Transverse colon (tissue), 4 donors: ENCODE measurements around the gene KCNQ4. TPM values are rescaled to one million over a fixed set of nuclear protein-coding genes. Genes with fewer than 3 reads are reported as not detected.

Experiments used
- DNase-seq: peaks from one replicate; pipeline ENCODE4 v3.0.0-alpha.2; 2019
- H3K27ac ChIP-seq, 4 donors: fragments of 200-600 bp; sonication (generic); 2 replicates each; pipeline ENCODE4 v1.5.1; 2016 to 2018; ENCODE audit warnings: inconsistent platforms in 4 of 4
- H3K27me3 ChIP-seq: fragments of 200-600 bp; sonication (generic); 2 replicates; pipeline ENCODE4 v1.5.1; 2017; ENCODE audit warnings: inconsistent platforms
- H3K36me3 ChIP-seq, 4 donors: fragments of 200-600 bp; sonication (generic); 2 replicates each; pipeline ENCODE4 v1.5.1; 2017 to 2019; ENCODE audit warnings: inconsistent platforms in 4 of 4
- H3K4me1 ChIP-seq, 4 donors: fragments of 200-600 bp; sonication (generic); 2 replicates each; pipeline ENCODE4 v1.5.1; 2017 to 2020; ENCODE audit warnings: inconsistent platforms in 4 of 4
- H3K4me3 ChIP-seq, 4 donors: fragments of 200-600 bp; sonication (generic); 1 replicate in 1 of 4; 2 replicates in 3 of 4; pipeline versions ENCODE4 v1.5.1 to v1.6.1; 2017 to 2019; ENCODE audit warnings: inconsistent platforms in 4 of 4
- H3K9me3 ChIP-seq, 2 donors: fragments of 200-600 bp; sonication (generic); 2 replicates each; pipeline ENCODE4 v1.5.1; 2017 to 2019; ENCODE audit warnings: inconsistent platforms in 2 of 2
- CTCF ChIP-seq, 5 experiments: fragments of 200-600 bp in 3 of 5; fragments of 450-650 bp in 2 of 5; sonication (generic) in 3 of 5; IDR thresholded peaks; 1 replicate in 2 of 5; 2 replicates in 3 of 5; pipeline ENCODE4 v1.5.1; 2016 to 2017; ENCODE audit warnings: antibody characterized with exemption in 5 of 5, inconsistent platforms in 3 of 5, mild to moderate bottlenecking in 2 of 5, moderate library complexity in 1 of 5
- EP300 ChIP-seq: sonication (generic); formaldehyde crosslinking; IDR thresholded peaks from one replicate; pipeline ENCODE4 v1.6.1; 2017; ENCODE audit warnings: antibody characterized with exemption, low read depth
- POLR2A ChIP-seq: fragments of 450-650 bp; IDR thresholded peaks from one replicate; pipeline ENCODE4 v1.6.1; 2016; ENCODE audit warnings: antibody characterized with exemption, mild to moderate bottlenecking, moderate library complexity
- POLR2AphosphoS5 ChIP-seq, 3 donors: sonication (generic); formaldehyde crosslinking; IDR thresholded peaks; one replicate each; pipeline ENCODE4 v1.6.1; 2016; ENCODE audit warnings: antibody characterized with exemption in 3 of 3
- WGBS, 2 donors: methylation state at CpG; one replicate each; pipeline ENCODE4 v1.1.5; 2018; ENCODE audit warnings: low coverage in 1 of 2; 5-methylcytosine and 5-hydroxymethylcytosine counted together
- in situ Hi-C, 4 donors: fragments of 200-750 bp; cut with MboI; loops; one replicate each; pipeline versions ENCODE4 v1.15.0 to v1.15.1; 2017; ENCODE audit warnings: low sequenced_read_pairs in 3 of 4, low pct_ligation_motif_present in 1 of 4, low pct_unique_long_range_greater_than_20kb in 1 of 4
- intact Hi-C: fragments of 100-400 bp; cut with DNase I; formaldehyde crosslinking; loops from one replicate; pipeline ENCODE4 v1.15.1; 2023; ENCODE audit warnings: low total_unique reads
- total RNA-seq, 4 donors: library from RNA; depleted of rRNA; stranded (reverse); fragments of >200 nt; gene quantifications; one replicate each; pipeline ENCODE4 v1.1.0, GENCODE V29; 2016

KCNQ4 gene
- total RNA-seq, 4 donors from 2014 or later: 3.1 to 33.7 (median 3.6) TPM

DNA sequence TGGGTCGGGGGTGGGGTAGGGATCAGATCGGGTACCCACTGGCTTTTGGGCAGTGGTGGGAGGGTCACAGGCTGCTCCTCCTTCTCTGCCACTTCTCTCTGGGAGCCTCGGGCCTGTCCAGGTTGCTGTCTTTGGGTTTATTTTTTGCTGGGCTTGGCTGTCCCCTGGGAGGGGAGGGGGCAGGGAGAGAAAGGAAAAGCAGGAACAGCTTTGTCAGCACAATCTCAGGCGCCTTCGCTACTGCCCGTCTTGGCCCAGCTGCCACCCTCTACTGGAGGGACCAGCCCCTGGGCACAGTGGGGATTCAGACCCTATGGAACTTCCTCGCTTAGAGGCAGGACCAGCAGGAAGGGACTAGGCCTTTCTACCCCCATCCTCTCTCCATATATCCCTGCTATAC is 8.4 kb downstream of the KCNQ4 start:
- TF ChIP-seq EP300: no peak
- no peak for TF ChIP-seq CTCF (IDR thresholded peaks at IDR 0.05)
- no peak for TF ChIP-seq POLR2AphosphoS5 (IDR thresholded peaks at IDR 0.05)
- no peak for TF ChIP-seq POLR2A
- intact Hi-C loops (no loop called here), in situ Hi-C loops (no loop called here)
- H3K4me1 ChIP-seq: peaks cover 5 to 10% (median 9%) of the 10 kb centered on the region in 4 donors
- no peaks in the 10 kb centered on the region for H3K36me3 ChIP-seq
- H3K9me3 ChIP-seq: no peaks in the 10 kb centered on the region
- H3K4me3 ChIP-seq: no peak overlapping the region
- DNase-seq: no peak
- H3K27me3 ChIP-seq: no peaks in the 10 kb centered on the region
- peak overlapping the region in 1 of 4 donors; percentile 5 for H3K27ac ChIP-seq
- WGBS, 2 donors: 70% methylated on average over 7 of the region's 7 CpGs; no CpG with 5 or more reads in 1 of the 2 donors

- no peaks in the 10 kb centered on the region for H3K27me3 ChIP-seq
- 84 to 100% methylated on average over 2 to 3 of the region's 3 CpGs for WGBS, 2 donors
- no peak overlapping the region for H3K4me3 ChIP-seq
- H3K9me3 ChIP-seq: no peaks in the 10 kb centered on the region
- no peak for DNase-seq
- in situ Hi-C loops (no loop called here), intact Hi-C loops (no loop called here)
- H3K36me3 ChIP-seq: no peaks in the 10 kb centered on the region
- TF ChIP-seq POLR2AphosphoS5 (IDR thresholded peaks at IDR 0.05) (no peak), CTCF (IDR thresholded peaks at IDR 0.05) (no peak), POLR2A (no peak), EP300 (no peak)
- peaks cover 5 to 24% (median 19%) of the 10 kb centered on the region in 4 donors for H3K4me1 ChIP-seq
- no peak overlapping the region for H3K27ac ChIP-seq
These were observed 10.0 kb downstream of the KCNQ4 start for GRCh38 chr1:40793617-40794016.

DNA sequence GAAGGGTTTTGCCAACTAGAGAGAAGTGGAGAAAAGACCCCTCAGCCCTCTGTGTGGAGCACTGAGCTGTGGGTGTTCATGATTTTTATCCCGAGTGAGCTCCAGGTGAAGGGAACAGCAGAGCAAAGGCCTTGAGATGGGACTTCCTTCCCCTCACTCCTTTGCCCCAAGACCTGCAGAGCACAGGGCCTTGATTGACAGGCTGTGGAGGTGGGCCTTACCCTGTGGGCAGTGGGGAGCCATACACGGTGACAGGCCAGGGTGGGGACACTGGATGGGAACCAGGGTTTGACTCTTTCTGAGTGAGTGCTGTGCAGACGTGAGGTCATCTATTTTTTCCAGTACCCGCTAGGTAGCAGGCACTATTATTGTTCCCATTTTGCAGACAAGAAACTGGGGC is 10.5 kb downstream of the KCNQ4 start:
- WGBS, 2 donors: 81 to 86% methylated on average over 1 to 4 of the region's 4 CpGs
- Histone ChIP-seq H3K4me3 (no peak overlapping the region), H3K9me3 (no peaks in the 10 kb centered on the region), H3K4me1 (peaks cover 9 to 28% (median 23%) of the 10 kb centered on the region in 4 donors), H3K27me3 (no peaks in the 10 kb centered on the region), H3K27ac (peak overlapping the region in 1 of 4 donors; percentile 82), H3K36me3 (no peaks in the 10 kb centered on the region)
- DNase-seq: no peak
- TF ChIP-seq EP300 (no peak), CTCF (IDR thresholded peaks at IDR 0.05) (no peak), POLR2AphosphoS5 (IDR thresholded peaks at IDR 0.05) (no peak), POLR2A (no peak)
- in situ Hi-C loops (no loop called here), intact Hi-C loops (no loop called here)

GRCh38 chr1:40794974-40795715 is 11.6 kb downstream of the KCNQ4 start:
- Histone ChIP-seq H3K4me3 (no peak overlapping the region), H3K27ac (peak overlapping the region; percentile 61 to 82 (median 71)), H3K9me3 (no peaks in the 10 kb centered on the region), H3K36me3 (no peaks in the 10 kb centered on the region), H3K4me1 (peaks cover 15 to 38% (median 30%) of the 10 kb centered on the region in 4 donors), H3K27me3 (no peaks in the 10 kb centered on the region)
- TF ChIP-seq POLR2A (no peak), POLR2AphosphoS5 (IDR thresholded peaks at IDR 0.05) (no peak), EP300 (no peak), CTCF (IDR thresholded peaks at IDR 0.05) (no peak)
- in situ Hi-C loops (no loop called here), intact Hi-C loops (no loop called here)
- 69 to 95% methylated on average over 3 to 10 of the region's 10 CpGs for WGBS, 2 donors
- DNase-seq: no peak
